Endothelial cell of umbilical vein (primary cell): ENCODE results near the gene PIF1. TPM values are rescaled to one million over a fixed set of nuclear protein-coding genes. Genes with fewer than 3 reads are reported as not detected.

Source experiments
- Bru-seq: library from RNA; stranded (reverse); fragments of 400-500 nt; gene quantifications from one replicate; lab custom pipeline; 2021; lab: Mats Ljungman, UMichigan
- BruChase-seq, 2 experiments: library from RNA; stranded (reverse); fragments of 400-500 nt; gene quantifications; one replicate each; lab custom pipeline; 2021; lab: Mats Ljungman, UMichigan
- BruUV-seq: library from RNA; stranded (reverse); fragments of 400-500 nt; replicated peaks from 2 replicates; lab custom pipeline; 2021; lab: Mats Ljungman, UMichigan
- CTCF ChIA-PET: fragments of 300-600, 350-600 bp; sonication (Branson Sonifier 250); formaldehyde crosslinking; loops from one replicate; lab custom pipeline; 2021; ENCODE audit warnings: antibody characterized with exemption, inconsistent platforms; lab: Charles Lee
- POLR2A ChIA-PET: fragments of 300-600, 350-600 bp; sonication (Branson Sonifier 250); formaldehyde crosslinking; loops from one replicate; lab custom pipeline; 2021; ENCODE audit warnings: antibody characterized with exemption, inconsistent platforms; lab: Charles Lee
- DNase-seq: peaks from one replicate; pipeline ENCODE4 v3.0.0-alpha.2; 2011; ENCODE audit warnings: low read depth, low spot score
- FAIRE-seq: peaks from 2 replicates; lab custom pipeline; 2011; peaks lifted over from hg19 to GRCh38; lab: Jason Lieb, UNC
- H2AFZ ChIP-seq: 2 replicates; pipeline ENCODE4 v1.6.0; 2012; ENCODE audit warnings: low read depth, low read length, control low read depth, inconsistent platforms
- H3K27ac ChIP-seq: 2 replicates; pipeline ENCODE4 v1.5.1; 2011; ENCODE audit warnings: low read depth, mild to moderate bottlenecking, control low read depth, low read length, moderate library complexity; ENCODE audit not compliant: insufficient read depth
- H3K27me3 ChIP-seq, 2 experiments: 2 replicates each; pipeline versions ENCODE4 v1.6.0 to v1.6.1; 2011; ENCODE audit warnings: low read length in 2 of 2, mixed read lengths in 1 of 2; ENCODE audit not compliant: control insufficient read depth in 2 of 2, insufficient read depth in 2 of 2
- H3K36me3 ChIP-seq, 2 experiments: 2 replicates in 1 of 2; 3 replicates in 1 of 2; pipeline ENCODE4 v1.5.1; 2011; ENCODE audit warnings: low read length in 2 of 2, mild to moderate bottlenecking in 1 of 2, moderate library complexity in 1 of 2; ENCODE audit not compliant: control insufficient read depth in 2 of 2, insufficient read depth in 2 of 2; ENCODE audit errors: extremely low read depth in 1 of 2
- H3K4me1 ChIP-seq: 3 replicates; pipeline ENCODE4 v1.5.1; 2011; ENCODE audit warnings: mild to moderate bottlenecking, low read length; ENCODE audit not compliant: control insufficient read depth, insufficient read depth; ENCODE audit errors: extremely low read depth
- H3K4me2 ChIP-seq: 2 replicates; pipeline ENCODE4 v1.6.1; 2011; ENCODE audit warnings: low read length, control low read depth, mixed read lengths; ENCODE audit not compliant: insufficient read depth
- H3K4me3 ChIP-seq, 3 experiments: fragments of 200-600 bp in 1 of 3; sonication (generic), shearing (Covaris generic) in 1 of 3; replicated peaks in 1 of 3; 2 replicates each; pipeline ENCODE4 v1.5.1; 2011 to 2016; ENCODE audit warnings: control low read depth in 3 of 3, low read length in 3 of 3, mild to moderate bottlenecking in 2 of 3, inconsistent platforms in 1 of 3, low read depth in 1 of 3, moderate library complexity in 1 of 3; ENCODE audit not compliant: insufficient read depth in 1 of 3
- H3K79me2 ChIP-seq: 2 replicates; pipeline ENCODE4 v1.6.0; 2012; ENCODE audit warnings: low read length, inconsistent platforms; ENCODE audit not compliant: control insufficient read depth, insufficient read depth
- H3K9ac ChIP-seq: replicated peaks from 2 replicates; pipeline ENCODE3; 2011; ENCODE audit warnings: low read length, control low read depth; ENCODE audit not compliant: insufficient read depth; ENCODE audit errors: extremely low read depth
- H3K9me1 ChIP-seq: replicated peaks from 3 replicates; pipeline ENCODE4 v1.6.0; 2011; ENCODE audit warnings: mild to moderate bottlenecking, low read length; ENCODE audit not compliant: control insufficient read depth, insufficient read depth; ENCODE audit errors: extremely low read depth
- H3K9me3 ChIP-seq: replicated peaks from 2 replicates; pipeline ENCODE4 v1.5.1; 2012; ENCODE audit warnings: low read length, inconsistent platforms; ENCODE audit not compliant: control insufficient read depth, insufficient read depth
- H4K20me1 ChIP-seq: replicated peaks from 2 replicates; pipeline ENCODE3; 2011; ENCODE audit warnings: mild to moderate bottlenecking, low read length; ENCODE audit not compliant: control insufficient read depth, insufficient read depth; ENCODE audit errors: extremely low read depth
- EZH2 ChIP-seq: IDR thresholded peaks from 2 replicates; pipeline ENCODE4 v1.6.1; 2012; ENCODE audit warnings: borderline replicate concordance, low read depth, mild to moderate bottlenecking, moderate library complexity, low read length, inconsistent platforms; ENCODE audit not compliant: severe bottlenecking
- FOS ChIP-seq: IDR thresholded peaks from 2 replicates; pipeline ENCODE4 v1.6.1; 2011; ENCODE audit warnings: mild to moderate bottlenecking, low read length, moderate library complexity, borderline replicate concordance; ENCODE audit not compliant: insufficient read depth
- GATA2 ChIP-seq: IDR thresholded peaks from 2 replicates; pipeline ENCODE4 v1.7.0; 2011; ENCODE audit warnings: low read depth, mild to moderate bottlenecking, moderate library complexity, mixed read lengths, low read length; ENCODE audit not compliant: insufficient read length, insufficient read depth
- JUN ChIP-seq: IDR thresholded peaks from 2 replicates; pipeline ENCODE4 v1.6.1; 2011; ENCODE audit warnings: borderline replicate concordance, low read depth; ENCODE audit not compliant: insufficient read length, insufficient read depth
- MYC ChIP-seq: IDR thresholded peaks from one replicate; pipeline ENCODE4 v1.6.1; 2011; ENCODE audit warnings: mild to moderate bottlenecking, low read depth, low read length
- POLR2A ChIP-seq: IDR thresholded peaks from 2 replicates; pipeline ENCODE4 v1.6.1; 2012; ENCODE audit warnings: low read depth, mild to moderate bottlenecking, control low read depth, low read length
- POLR2AphosphoS5 ChIP-seq: IDR thresholded peaks from 2 replicates; pipeline ENCODE4 v1.6.1; 2012; ENCODE audit warnings: low read depth, mild to moderate bottlenecking, control low read depth, low read length, moderate library complexity; ENCODE audit not compliant: insufficient read depth
- dilution Hi-C: fragments of 300-500 bp; cut with MboI; formaldehyde crosslinking; loops from one replicate; pipeline ENCODE4 v1.15.0; 2019; ENCODE audit warnings: low sequenced_read_pairs; ENCODE audit not compliant: extremely low pct_ligation_motif_present
- intact Hi-C: fragments of 100-400 bp; cut with micrococcal nuclease; formaldehyde crosslinking; loops from one replicate; pipeline ENCODE4 v1.10.0; 2022
- long read RNA-seq: library from polyadenylated mRNA; stranded (forward); transcript quantifications from one replicate; pipeline ENCODE4 v2.0.0, GENCODE V29; 2021
- polyA minus RNA-seq, 3 experiments: library from RNA; depleted of rRNA, polyadenylated mRNA; stranded (reverse); fragments of >200 nt; gene quantifications; 1 replicate in 1 of 3; 2 replicates in 2 of 3; pipeline ENCODE4 v1.2.3, GENCODE V29; 2011
- polyA plus RNA-seq, 4 experiments: library from polyadenylated mRNA; depleted of rRNA in 3 of 4; stranded (reverse) in 3 of 4; unstranded in 1 of 4; fragments of >200 nt; gene quantifications; 2 replicates each; pipeline versions ENCODE4 v1.2.1 to v1.2.3, GENCODE V29; 2011 to 2012; ENCODE audit warnings: missing spikeins in 1 of 4
- total RNA-seq: library from RNA; stranded (reverse); gene quantifications from 2 replicates; pipeline ENCODE4 v1.2.3, GENCODE V29; 2021
- TF ChIP-seq, protein P1 (sequence below): IDR thresholded peaks from 2 replicates; pipeline ENCODE4 v1.6.1; 2011; ENCODE audit not compliant: insufficient read depth, insufficient read length
- TF ChIP-seq, protein P2 (sequence below), 2 donors: IDR thresholded peaks; 1 replicate in 1 of 2; 2 replicates in 1 of 2; pipeline ENCODE4 v1.5.1; 2011; ENCODE audit warnings: low read length in 2 of 2, mild to moderate bottlenecking in 2 of 2, moderate library complexity in 2 of 2, control low read depth in 1 of 2, inconsistent platforms in 1 of 2, low read depth in 1 of 2; ENCODE audit not compliant: insufficient read depth in 1 of 2; ENCODE audit errors: extremely low read depth in 1 of 2

Gene PIF1, protein sequence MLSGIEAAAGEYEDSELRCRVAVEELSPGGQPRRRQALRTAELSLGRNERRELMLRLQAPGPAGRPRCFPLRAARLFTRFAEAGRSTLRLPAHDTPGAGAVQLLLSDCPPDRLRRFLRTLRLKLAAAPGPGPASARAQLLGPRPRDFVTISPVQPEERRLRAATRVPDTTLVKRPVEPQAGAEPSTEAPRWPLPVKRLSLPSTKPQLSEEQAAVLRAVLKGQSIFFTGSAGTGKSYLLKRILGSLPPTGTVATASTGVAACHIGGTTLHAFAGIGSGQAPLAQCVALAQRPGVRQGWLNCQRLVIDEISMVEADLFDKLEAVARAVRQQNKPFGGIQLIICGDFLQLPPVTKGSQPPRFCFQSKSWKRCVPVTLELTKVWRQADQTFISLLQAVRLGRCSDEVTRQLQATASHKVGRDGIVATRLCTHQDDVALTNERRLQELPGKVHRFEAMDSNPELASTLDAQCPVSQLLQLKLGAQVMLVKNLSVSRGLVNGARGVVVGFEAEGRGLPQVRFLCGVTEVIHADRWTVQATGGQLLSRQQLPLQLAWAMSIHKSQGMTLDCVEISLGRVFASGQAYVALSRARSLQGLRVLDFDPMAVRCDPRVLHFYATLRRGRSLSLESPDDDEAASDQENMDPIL
- total RNA-seq, result 45.4 and 52.7 TPM in 2 replicates
- polyA plus RNA-seq, result 18.6 and 23.0 TPM in 2 replicates
- 7.8 and 18.1 TPM in 2 replicates for polyA plus RNA-seq (2011; cell fraction: cytosol; rRNA removed)
- polyA plus RNA-seq (2011; cell fraction: nucleus; rRNA removed), result 83.1 and 118 TPM in 2 replicates
- polyA plus RNA-seq (2012), result 5.3 and 10.0 TPM in 2 replicates
- 14.0 and 14.9 TPM in 2 replicates for polyA minus RNA-seq
- 12.5 TPM for polyA minus RNA-seq (2011; cell fraction: cytosol; rRNA and poly(A)+ RNA removed)
- 19.1 and 19.6 TPM in 2 replicates for polyA minus RNA-seq (2011; cell fraction: nucleus; rRNA and poly(A)+ RNA removed)
- Bru-seq, nascent RNA, result percentile 60 among the genes with signal in this experiment
- BruChase-seq, experiment 1, labeled RNA remaining after a 6-hour chase, result percentile 86 among the genes with signal in this experiment
- percentile 70 among the genes with signal in this experiment for BruChase-seq, experiment 2, labeled RNA remaining after a 2-hour chase
- long read RNA-seq, partial matches to known transcripts, result 6 of 28 reads
- long read RNA-seq, other reads (novel, unspliced or antisense), result 18 of 28 reads

DNA sequence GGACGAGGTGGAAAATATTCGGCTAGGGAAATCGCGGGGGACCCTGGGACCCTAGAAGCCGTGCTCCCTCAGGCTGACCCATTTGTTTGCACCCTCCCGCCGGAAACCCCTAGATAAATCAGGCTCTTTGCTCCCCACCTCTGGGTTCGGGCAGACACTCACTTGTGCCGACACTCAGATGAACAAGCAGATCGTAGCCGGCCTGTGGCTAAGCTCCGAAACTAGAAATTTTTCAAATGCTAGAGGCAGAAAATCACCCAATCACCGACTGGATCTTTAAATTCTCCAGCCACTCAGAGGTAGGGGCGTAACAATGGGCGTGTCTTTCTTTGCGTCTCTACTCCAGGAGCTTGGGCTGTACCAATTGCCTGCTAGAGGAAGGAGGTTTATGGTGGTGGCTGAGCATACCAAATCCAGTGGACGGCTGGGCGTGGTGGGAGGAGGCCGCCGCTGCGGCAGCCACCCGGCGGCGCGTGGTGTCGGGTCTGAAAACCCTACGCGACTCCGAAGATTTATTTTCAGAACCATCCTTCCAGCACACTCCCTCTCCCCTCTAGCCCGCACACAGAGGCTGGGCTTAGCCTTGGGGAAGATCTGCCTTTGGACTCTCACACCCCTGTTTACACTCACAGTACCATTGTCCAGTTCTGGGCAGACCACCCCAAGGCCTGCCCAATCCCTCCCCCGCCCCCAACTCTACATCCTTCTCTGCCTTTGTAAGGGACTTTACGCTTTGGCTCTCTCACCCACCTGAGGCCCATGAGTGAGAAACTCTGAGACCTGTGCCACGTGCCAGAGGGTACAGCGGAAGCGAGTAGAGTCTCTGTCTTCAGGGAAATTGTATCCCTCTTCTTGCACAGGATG is at the start of gene PIF1:
PIF1 (minus strand) TSS at position 217 of the 864 bp plus-strand sequence. CDS start 1,312 bp downstream, outside the sequence.
- peaks cover 15% of the 10 kb centered on the region for H3K4me1 ChIP-seq
- H3K4me3 ChIP-seq, result peak within 1 kb of the TSS; percentile 46 to 84 (median 73)
- H3K27me3 ChIP-seq, result no peaks in the 10 kb centered on the region
- no peaks in the 10 kb centered on the region for H3K9me1 ChIP-seq
- no peaks in the 10 kb centered on the region for H4K20me1 ChIP-seq
- CTCF ChIA-PET, result interaction anchor here (0.7 to 2.0 kb wide), 6 partner anchors 10 to 98 kb away, joined by 3 to 9 read pairs (median 4); no protein-coding TSS in a partner anchor
- TSS peak; percentile 67 for BruUV-seq
- peak within 1 kb of the TSS; percentile 98 for H3K4me2 ChIP-seq
- H2AFZ ChIP-seq, result peak within 1 kb of the TSS; percentile 99
- dilution Hi-C loops, result no loop called here
- peak; percentile 100 for FAIRE-seq
- TF ChIP-seq GATA2 (no peak), EZH2 (no peak), JUN (no peak), FOS (no peak), MYC (peak; percentile 41), POLR2AphosphoS5 (peak; percentile 90), POLR2A (peak; percentile 67)
- TF ChIP-seq, protein P1, sequence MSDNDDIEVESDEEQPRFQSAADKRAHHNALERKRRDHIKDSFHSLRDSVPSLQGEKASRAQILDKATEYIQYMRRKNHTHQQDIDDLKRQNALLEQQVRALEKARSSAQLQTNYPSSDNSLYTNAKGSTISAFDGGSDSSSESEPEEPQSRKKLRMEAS, result no peak
- TF ChIP-seq, protein P2, sequence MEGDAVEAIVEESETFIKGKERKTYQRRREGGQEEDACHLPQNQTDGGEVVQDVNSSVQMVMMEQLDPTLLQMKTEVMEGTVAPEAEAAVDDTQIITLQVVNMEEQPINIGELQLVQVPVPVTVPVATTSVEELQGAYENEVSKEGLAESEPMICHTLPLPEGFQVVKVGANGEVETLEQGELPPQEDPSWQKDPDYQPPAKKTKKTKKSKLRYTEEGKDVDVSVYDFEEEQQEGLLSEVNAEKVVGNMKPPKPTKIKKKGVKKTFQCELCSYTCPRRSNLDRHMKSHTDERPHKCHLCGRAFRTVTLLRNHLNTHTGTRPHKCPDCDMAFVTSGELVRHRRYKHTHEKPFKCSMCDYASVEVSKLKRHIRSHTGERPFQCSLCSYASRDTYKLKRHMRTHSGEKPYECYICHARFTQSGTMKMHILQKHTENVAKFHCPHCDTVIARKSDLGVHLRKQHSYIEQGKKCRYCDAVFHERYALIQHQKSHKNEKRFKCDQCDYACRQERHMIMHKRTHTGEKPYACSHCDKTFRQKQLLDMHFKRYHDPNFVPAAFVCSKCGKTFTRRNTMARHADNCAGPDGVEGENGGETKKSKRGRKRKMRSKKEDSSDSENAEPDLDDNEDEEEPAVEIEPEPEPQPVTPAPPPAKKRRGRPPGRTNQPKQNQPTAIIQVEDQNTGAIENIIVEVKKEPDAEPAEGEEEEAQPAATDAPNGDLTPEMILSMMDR (IDR thresholded peaks at IDR 0.05; ENCODE audit: extremely low read depth in 1 of 2, insufficient read depth in 1 of 2, low read depth in 1 of 2, low read length in 2 of 2), result peak in 1 of 2 donors; percentile 4
- DNase-seq, result peak; percentile 97
- H3K9me3 ChIP-seq, result no peaks in the 10 kb centered on the region
- intact Hi-C loops, result loop anchor here (1.0 kb wide), 1 partner anchor 16 kb away; the partner anchor contains the start of gene PLEKHO2
- peak within 1 kb of the TSS; percentile 48 for H3K27ac ChIP-seq
- POLR2A ChIA-PET, result interaction anchor here (0.6 to 1.1 kb wide), 5 partner anchors 10 to 91 kb away, joined by 3 to 8 read pairs (median 6); no protein-coding TSS in a partner anchor
- H3K36me3 ChIP-seq, result no peaks in the 10 kb centered on the region
- H3K9ac ChIP-seq, result peak within 1 kb of the TSS; percentile 51
- peaks cover 10% of the 10 kb centered on the region for H3K79me2 ChIP-seq
